HepG2 (cell line): ENCODE results near the gene MFSD6. TPM values are rescaled to one million over a fixed set of nuclear protein-coding genes. Genes with fewer than 3 reads are reported as not detected.

Experiments
- ATAC-seq: fragments of 200-7000 bp; cut with Tn5 transposase; 3 replicates; pipeline ENCODE4 v1.9.1; 2020; ENCODE audit warnings: mild to moderate bottlenecking, moderate library complexity
- BruUV-seq: library from RNA; stranded (reverse); fragments of 400-500 nt; replicated peaks from 2 replicates; lab custom pipeline; 2021; lab: Mats Ljungman, UMichigan
- CTCF ChIA-PET: fragments of 300-600 bp; formaldehyde crosslinking; extraction: SDS; loops from one replicate; lab custom pipeline; 2021; ENCODE audit warnings: low total read pairs, inconsistent platforms, low intra/inter-chr PET ratio; lab: Yijun Ruan, JAX
- POLR2A ChIA-PET: fragments of 350-600 bp; sonication (Branson Sonifier 250); formaldehyde crosslinking; loops from one replicate; lab custom pipeline; 2020; ENCODE audit warnings: antibody characterized with exemption, inconsistent platforms; lab: Yijun Ruan, JAX
- DNase-seq: peaks from one replicate; pipeline ENCODE4 v3.0.0-alpha.2; 2015; ENCODE audit warnings: low spot score
- FAIRE-seq: peaks from 3 replicates; lab custom pipeline; 2011; peaks lifted over from hg19 to GRCh38; lab: Jason Lieb, UNC
- H2AFZ ChIP-seq: one replicate; pipeline ENCODE4 v1.6.1; 2011; ENCODE audit warnings: low read length, inconsistent platforms
- H3K27ac ChIP-seq: fragments of 300-600 bp; 3 replicates; pipeline ENCODE4 v1.8.0; 2011; ENCODE audit warnings: mixed run types, mild to moderate bottlenecking, mixed read lengths, low read length, inconsistent platforms; ENCODE audit not compliant: insufficient read depth; ENCODE audit errors: extremely low read length
- H3K27me3 ChIP-seq, 2 experiments: fragments of 200-600 bp in 1 of 2; 2 replicates in 1 of 2; 3 replicates in 1 of 2; pipeline versions ENCODE4 v1.6.0 to v1.8.0; 2011; ENCODE audit warnings: low read length in 2 of 2, mild to moderate bottlenecking in 2 of 2, moderate library complexity in 2 of 2, inconsistent platforms in 1 of 2; ENCODE audit not compliant: insufficient read depth in 2 of 2, control insufficient read depth in 1 of 2
- H3K36me3 ChIP-seq, 2 experiments: fragments of 200-600 bp in 1 of 2; replicated peaks in 1 of 2; 2 replicates in 1 of 2; 3 replicates in 1 of 2; pipeline versions ENCODE4 v1.5.1 to v1.8.0; 2011; ENCODE audit warnings: low read length in 2 of 2, inconsistent platforms in 1 of 2; ENCODE audit not compliant: insufficient read depth in 2 of 2, control insufficient read depth in 1 of 2
- H3K4me1 ChIP-seq: 2 replicates; pipeline ENCODE4 v1.5.1; 2012; ENCODE audit warnings: low read length, inconsistent platforms; ENCODE audit not compliant: insufficient read depth
- H3K4me2 ChIP-seq: 2 replicates; pipeline ENCODE4 v1.6.0; 2011; ENCODE audit warnings: low read depth, low read length, inconsistent platforms
- H3K4me3 ChIP-seq, 3 experiments: fragments of 200-600 bp in 1 of 3; sonication (generic), shearing (Covaris generic) in 1 of 3; replicated peaks in 1 of 3; 2 replicates each; pipeline ENCODE4 v1.5.1; 2011 to 2016; ENCODE audit warnings: low read length in 3 of 3, inconsistent platforms in 2 of 3, low read depth in 2 of 3, mild to moderate bottlenecking in 2 of 3, control low read depth in 1 of 3, mixed read lengths in 1 of 3; ENCODE audit not compliant: insufficient read depth in 1 of 3
- H3K79me2 ChIP-seq: one replicate; pipeline ENCODE4 v1.6.1; 2011; ENCODE audit warnings: low read length, inconsistent platforms; ENCODE audit not compliant: insufficient read depth
- H3K9ac ChIP-seq: 2 replicates; pipeline ENCODE4 v1.6.0; 2011; ENCODE audit warnings: mild to moderate bottlenecking, low read depth, low read length, inconsistent platforms; ENCODE audit not compliant: insufficient read depth
- H3K9me3 ChIP-seq: 2 replicates; pipeline ENCODE4 v1.5.1; 2012; ENCODE audit warnings: mild to moderate bottlenecking, low read length
- H4K20me1 ChIP-seq: 2 replicates; pipeline ENCODE4 v1.6.0; 2011; ENCODE audit warnings: inconsistent platforms, mild to moderate bottlenecking, low read length, moderate library complexity; ENCODE audit not compliant: insufficient read depth
- NR1H2 ChIP-seq: sonication (generic); formaldehyde crosslinking; IDR thresholded peaks from 2 replicates; pipeline ENCODE4 v1.8.1; 2022; ENCODE audit warnings: low read depth, missing genetic modification reagents, borderline replicate concordance
- NRL ChIP-seq: sonication (generic); formaldehyde crosslinking; IDR thresholded peaks from 2 replicates; pipeline ENCODE4 v1.5.0; 2020; ENCODE audit warnings: missing genetic modification reagents, mild to moderate bottlenecking, moderate library complexity, borderline replicate concordance
- SP4 ChIP-seq: sonication (generic); formaldehyde crosslinking; IDR thresholded peaks from 2 replicates; pipeline ENCODE4 v1.8.1; 2023; ENCODE audit warnings: mild to moderate bottlenecking, missing genetic modification reagents
- SRSF1 ChIP-seq: fragments of 200-400 bp; formaldehyde crosslinking; optimal IDR thresholded peaks from 2 replicates; pipeline ENCODE3; 2017; ENCODE audit warnings: mild to moderate bottlenecking, low read depth, low read length, moderate library complexity
- ZNF12 ChIP-seq: sonication (generic); formaldehyde crosslinking; IDR thresholded peaks from 2 replicates; pipeline ENCODE4 v1.5.0; 2020; ENCODE audit warnings: missing genetic modification reagents
- ZNF441 ChIP-seq: sonication (generic); formaldehyde crosslinking; IDR thresholded peaks from 2 replicates; pipeline ENCODE4 v1.7.0; 2021; ENCODE audit warnings: missing genetic modification reagents, borderline replicate concordance
- ZNF839 ChIP-seq: sonication (generic); formaldehyde crosslinking; IDR thresholded peaks from 2 replicates; pipeline ENCODE4 v1.4.0; 2020; ENCODE audit warnings: missing genetic modification reagents, mild to moderate bottlenecking, borderline replicate concordance
- WGBS: methylation state at CpG from one replicate; pipeline ENCODE4 v1.1.6; 2017; ENCODE audit warnings: low lambda C conversion rate; 5-methylcytosine and 5-hydroxymethylcytosine counted together
- in situ Hi-C: cut with HindIII; loops from 2 replicates; pipeline ENCODE4 v1.10.0; 2017; ENCODE audit warnings: low pct_unique_long_range_greater_than_20kb; ENCODE audit not compliant: extremely low pct_ligation_motif_present
- intact Hi-C: fragments of 100-400 bp; cut with micrococcal nuclease; formaldehyde crosslinking; loops from one replicate; pipeline ENCODE4 v1.10.0; 2022; ENCODE audit not compliant: unreplicated experiment
- polyA plus RNA-seq, 8 experiments: library from polyadenylated mRNA; depleted of rRNA in 3 of 8; stranded (reverse) in 7 of 8; unstranded in 1 of 8; fragments of >200 nt; fragmentation: Illumina TruSeq in 4 of 8; extraction: Trizol in 4 of 8; gene quantifications; 2 replicates each; pipeline versions ENCODE4 v1.2.1 to v1.2.3, GENCODE V29; 2011 to 2016; ENCODE audit warnings: low read depth in 4 of 8, missing spikeins in 1 of 8, mixed read lengths in 1 of 8; ENCODE audit not compliant: insufficient read depth in 1 of 8
- total RNA-seq, 5 experiments: library from RNA; depleted of rRNA; stranded (reverse); fragments of >200 nt; fragmentation: Illumina TruSeq; extraction: Trizol; gene quantifications; 2 replicates each; pipeline ENCODE4 v1.2.3, GENCODE V29; 2016; ENCODE audit warnings: low read depth in 1 of 5
- TF ChIP-seq, protein P1 (sequence below): sonication (generic); formaldehyde crosslinking; IDR thresholded peaks from 2 replicates; pipeline ENCODE4 v1.4.0; 2020; ENCODE audit warnings: missing genetic modification reagents, borderline replicate concordance
- TF ChIP-seq, protein P2 (sequence below): sonication (generic); formaldehyde crosslinking; IDR thresholded peaks from 2 replicates; pipeline ENCODE4 v1.8.1; 2022; ENCODE audit warnings: low read depth, mild to moderate bottlenecking, missing genetic modification reagents
- TF ChIP-seq, protein P3 (sequence below): sonication (generic); formaldehyde crosslinking; IDR thresholded peaks from 2 replicates; pipeline ENCODE4 v1.4.0; 2020; ENCODE audit warnings: missing genetic modification reagents; ENCODE audit errors: not compliant biosample characterization

The MFSD6 gene
- total and polyA plus RNA-seq, 2 of the 13 experiments (the other 11 are each of a cell fraction or from before 2014, with no cell fraction given): 0.92 to 1.4 TPM

GRCh38 chr2:190387422-190387821, 20.7 kb upstream of the MFSD6 start:
- intact Hi-C loops (loop anchor here (10.0 kb wide), 1 partner anchor 257 kb away; the partner anchor contains the start of gene NAB1), in situ Hi-C loops (no loop called here)
- WGBS: 73% methylated on average over 3 of the region's 3 CpGs

GRCh38 chr2:190396271-190396670, 11.9 kb upstream of the MFSD6 start:
- H2AFZ ChIP-seq: no peak overlapping the region
- ChIA-PET POLR2A (no interaction called here), CTCF (no interaction called here)
- no peak for FAIRE-seq
- no peak overlapping the region for H3K4me2 ChIP-seq
- in situ Hi-C loops (no loop called here), intact Hi-C loops (no loop called here)
- no peaks in the 10 kb centered on the region for H3K36me3 ChIP-seq
- H3K79me2 ChIP-seq: no peaks in the 10 kb centered on the region
- no peaks in the 10 kb centered on the region for H3K27me3 ChIP-seq
- H3K27ac ChIP-seq: no peak overlapping the region
- BruUV-seq: no TSS peak
- H3K9ac ChIP-seq: no peak overlapping the region
- peaks cover 5% of the 10 kb centered on the region; the same call in 1 of the 2 replicates for H3K4me1 ChIP-seq
- 8% methylated on average over 2 of the region's 2 CpGs for WGBS
- H3K4me3 ChIP-seq: no peak overlapping the region
- no peak; the same call in 2 of the 3 replicates for ATAC-seq
- H3K9me3 ChIP-seq: no peaks in the 10 kb centered on the region
- no peak for DNase-seq
- H4K20me1 ChIP-seq: no peaks in the 10 kb centered on the region
- TF ChIP-seq, protein P1, sequence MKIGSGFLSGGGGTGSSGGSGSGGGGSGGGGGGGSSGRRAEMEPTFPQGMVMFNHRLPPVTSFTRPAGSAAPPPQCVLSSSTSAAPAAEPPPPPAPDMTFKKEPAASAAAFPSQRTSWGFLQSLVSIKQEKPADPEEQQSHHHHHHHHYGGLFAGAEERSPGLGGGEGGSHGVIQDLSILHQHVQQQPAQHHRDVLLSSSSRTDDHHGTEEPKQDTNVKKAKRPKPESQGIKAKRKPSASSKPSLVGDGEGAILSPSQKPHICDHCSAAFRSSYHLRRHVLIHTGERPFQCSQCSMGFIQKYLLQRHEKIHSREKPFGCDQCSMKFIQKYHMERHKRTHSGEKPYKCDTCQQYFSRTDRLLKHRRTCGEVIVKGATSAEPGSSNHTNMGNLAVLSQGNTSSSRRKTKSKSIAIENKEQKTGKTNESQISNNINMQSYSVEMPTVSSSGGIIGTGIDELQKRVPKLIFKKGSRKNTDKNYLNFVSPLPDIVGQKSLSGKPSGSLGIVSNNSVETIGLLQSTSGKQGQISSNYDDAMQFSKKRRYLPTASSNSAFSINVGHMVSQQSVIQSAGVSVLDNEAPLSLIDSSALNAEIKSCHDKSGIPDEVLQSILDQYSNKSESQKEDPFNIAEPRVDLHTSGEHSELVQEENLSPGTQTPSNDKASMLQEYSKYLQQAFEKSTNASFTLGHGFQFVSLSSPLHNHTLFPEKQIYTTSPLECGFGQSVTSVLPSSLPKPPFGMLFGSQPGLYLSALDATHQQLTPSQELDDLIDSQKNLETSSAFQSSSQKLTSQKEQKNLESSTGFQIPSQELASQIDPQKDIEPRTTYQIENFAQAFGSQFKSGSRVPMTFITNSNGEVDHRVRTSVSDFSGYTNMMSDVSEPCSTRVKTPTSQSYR (CRISPR knock-in tag): peak; percentile 65; the same call in 1 of the 2 replicates
- TF ChIP-seq, protein P2, sequence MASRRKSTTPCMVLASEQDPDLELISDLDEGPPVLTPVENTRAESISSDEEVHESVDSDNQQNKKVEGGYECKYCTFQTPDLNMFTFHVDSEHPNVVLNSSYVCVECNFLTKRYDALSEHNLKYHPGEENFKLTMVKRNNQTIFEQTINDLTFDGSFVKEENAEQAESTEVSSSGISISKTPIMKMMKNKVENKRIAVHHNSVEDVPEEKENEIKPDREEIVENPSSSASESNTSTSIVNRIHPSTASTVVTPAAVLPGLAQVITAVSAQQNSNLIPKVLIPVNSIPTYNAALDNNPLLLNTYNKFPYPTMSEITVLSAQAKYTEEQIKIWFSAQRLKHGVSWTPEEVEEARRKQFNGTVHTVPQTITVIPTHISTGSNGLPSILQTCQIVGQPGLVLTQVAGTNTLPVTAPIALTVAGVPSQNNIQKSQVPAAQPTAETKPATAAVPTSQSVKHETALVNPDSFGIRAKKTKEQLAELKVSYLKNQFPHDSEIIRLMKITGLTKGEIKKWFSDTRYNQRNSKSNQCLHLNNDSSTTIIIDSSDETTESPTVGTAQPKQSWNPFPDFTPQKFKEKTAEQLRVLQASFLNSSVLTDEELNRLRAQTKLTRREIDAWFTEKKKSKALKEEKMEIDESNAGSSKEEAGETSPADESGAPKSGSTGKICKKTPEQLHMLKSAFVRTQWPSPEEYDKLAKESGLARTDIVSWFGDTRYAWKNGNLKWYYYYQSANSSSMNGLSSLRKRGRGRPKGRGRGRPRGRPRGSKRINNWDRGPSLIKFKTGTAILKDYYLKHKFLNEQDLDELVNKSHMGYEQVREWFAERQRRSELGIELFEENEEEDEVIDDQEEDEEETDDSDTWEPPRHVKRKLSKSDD: no peak
- TF ChIP-seq, protein P3, sequence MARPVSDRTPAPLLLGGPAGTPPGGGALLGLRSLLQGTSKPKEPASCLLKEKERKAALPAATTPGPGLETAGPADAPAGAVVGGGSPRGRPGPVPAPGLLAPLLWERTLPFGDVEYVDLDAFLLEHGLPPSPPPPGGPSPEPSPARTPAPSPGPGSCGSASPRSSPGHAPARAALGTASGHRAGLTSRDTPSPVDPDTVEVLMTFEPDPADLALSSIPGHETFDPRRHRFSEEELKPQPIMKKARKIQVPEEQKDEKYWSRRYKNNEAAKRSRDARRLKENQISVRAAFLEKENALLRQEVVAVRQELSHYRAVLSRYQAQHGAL (CRISPR knock-in tag): no peak
- TF ChIP-seq NR1H2 (no peak), ZNF839 (CRISPR knock-in tag) (no peak), SP4 (CRISPR knock-in tag) (no peak), ZNF441 (CRISPR knock-in tag) (no peak), NRL (CRISPR knock-in tag) (no peak)

More at GRCh38 chr2:190387422-190387821, 20.7 kb upstream of the MFSD6 start:
- ChIA-PET POLR2A (no interaction called here), CTCF (no interaction called here)
- TF ChIP-seq SRSF1 (no peak), ZNF12 (CRISPR knock-in tag) (peak; percentile 95)
- Histone ChIP-seq H3K4me3 (no peak overlapping the region), H4K20me1 (no peaks in the 10 kb centered on the region), H3K9me3 (no peaks in the 10 kb centered on the region), H3K4me1 (no peaks in the 10 kb centered on the region), H3K9ac (no peak overlapping the region), H3K4me2 (no peak overlapping the region), H3K27ac (no peak overlapping the region), H2AFZ (no peak overlapping the region), H3K27me3 (no peaks in the 10 kb centered on the region; a peak in 1 of 5 replicates), H3K79me2 (no peaks in the 10 kb centered on the region), H3K36me3 (no peaks in the 10 kb centered on the region)
- no peak for DNase-seq
- no peak for ATAC-seq
- no peak for FAIRE-seq
- no TSS peak for BruUV-seq
